Gastrocnemius medialis (tissue), 4 donors: ENCODE results near the gene TSACC. TPM values are rescaled to one million over a fixed set of nuclear protein-coding genes. Genes with fewer than 3 reads are reported as not detected.
"Not testable (repeated sequence)": the region's sequence is repeated elsewhere in the genome, so short reads cannot be mapped to it uniquely, and the experiment has no call there.

Experiments
- ATAC-seq, 2 donors: fragments of 150-250 bp; one replicate each; pipeline ENCODE4 v1.9.1; 2016
- DNase-seq, 2 donors: peaks; one replicate each; pipeline ENCODE4 v3.0.0-alpha.2; 2019
- H3K27ac ChIP-seq, 4 donors: fragments of 200-600 bp; sonication (generic); 1 replicate in 1 of 4; 2 replicates in 3 of 4; pipeline ENCODE4 v1.5.1; 2016 to 2018; ENCODE audit warnings: mild to moderate bottlenecking in 2 of 4, moderate library complexity in 1 of 4
- H3K27me3 ChIP-seq, 3 donors: fragments of 200-600 bp; sonication (generic) in 2 of 3; 1 replicate in 1 of 3; 2 replicates in 2 of 3; pipeline versions ENCODE4 v1.5.1 to v1.6.0; 2016 to 2019; ENCODE audit warnings: mild to moderate bottlenecking in 1 of 3, moderate library complexity in 1 of 3
- H3K36me3 ChIP-seq, 2 donors: fragments of 200-600 bp; sonication (generic) in 1 of 2; one replicate each; pipeline ENCODE4 v1.5.1; 2017 to 2018
- H3K4me1 ChIP-seq, 2 donors: fragments of 200-600 bp; sonication (generic) in 1 of 2; one replicate each; pipeline ENCODE4 v1.5.1; 2016 to 2017; ENCODE audit warnings: mild to moderate bottlenecking in 2 of 2
- H3K4me3 ChIP-seq, 4 donors: fragments of 200-600 bp; sonication (generic) in 3 of 4; 1 replicate in 1 of 4; 2 replicates in 3 of 4; pipeline ENCODE4 v1.5.1; 2016 to 2019; ENCODE audit warnings: mild to moderate bottlenecking in 2 of 4
- H3K9me3 ChIP-seq, 3 donors: fragments of 200-600 bp; sonication (generic) in 2 of 3; 1 replicate in 1 of 3; 2 replicates in 2 of 3; pipeline ENCODE4 v1.5.1; 2016 to 2019
- POLR2A ChIP-seq, 2 donors: fragments of 450-650 bp; IDR thresholded peaks; one replicate each; pipeline ENCODE4 v1.6.1; 2017; ENCODE audit warnings: antibody characterized with exemption in 2 of 2, mild to moderate bottlenecking in 2 of 2, moderate library complexity in 2 of 2
- in situ Hi-C, 4 donors: fragments of 200-750 bp; cut with MboI; loops; one replicate each; pipeline versions ENCODE4 v1.15.0 to v1.8.0; 2017; ENCODE audit warnings: low sequenced_read_pairs in 4 of 4
- intact Hi-C: fragments of 100-400 bp; cut with DNase I; formaldehyde crosslinking; loops from one replicate; pipeline ENCODE4 v1.15.1; 2023; ENCODE audit warnings: low total_unique reads
- total RNA-seq, 4 donors: library from RNA; depleted of rRNA; stranded (reverse); fragments of >200 nt; gene quantifications; one replicate each; pipeline versions ENCODE4 v1.1.0 to v1.2.3, GENCODE V29; 2016
- TF ChIP-seq, protein P1 (sequence below), 5 experiments: fragments of 450-650 bp in 3 of 5; fragments of 200-600 bp in 2 of 5; sonication (generic) in 2 of 5; IDR thresholded peaks in 4 of 5; conservative IDR thresholded peaks in 1 of 5; 1 replicate in 4 of 5; 2 replicates in 1 of 5; pipeline ENCODE4 v1.5.1; 2016 to 2019; ENCODE audit warnings: antibody characterized with exemption in 5 of 5, mild to moderate bottlenecking in 3 of 5, moderate library complexity in 3 of 5

TSACC gene
- total RNA-seq, 4 donors from 2014 or later: not detected

DNA sequence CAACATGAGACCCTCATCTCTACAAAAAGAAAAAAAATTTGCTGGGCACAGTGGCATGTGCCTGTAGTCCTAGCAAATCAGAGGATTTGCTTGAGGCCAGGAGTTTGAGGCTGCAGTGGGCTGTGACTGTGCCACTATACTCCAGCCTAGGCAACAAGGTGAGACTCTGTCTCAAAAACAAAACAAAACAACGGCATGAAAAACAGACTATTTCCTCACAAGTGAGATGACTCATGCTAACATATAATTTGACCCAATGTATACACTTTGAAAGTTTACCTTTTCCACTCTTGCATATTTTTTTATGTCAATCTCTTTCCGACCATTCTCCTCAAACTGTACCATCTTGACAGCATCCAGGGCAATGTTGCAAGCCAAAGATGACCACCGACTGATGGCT is 17.8 kb upstream of the TSACC start:
- no peaks in the 10 kb centered on the region for H3K9me3 ChIP-seq
- TF ChIP-seq, protein P1, sequence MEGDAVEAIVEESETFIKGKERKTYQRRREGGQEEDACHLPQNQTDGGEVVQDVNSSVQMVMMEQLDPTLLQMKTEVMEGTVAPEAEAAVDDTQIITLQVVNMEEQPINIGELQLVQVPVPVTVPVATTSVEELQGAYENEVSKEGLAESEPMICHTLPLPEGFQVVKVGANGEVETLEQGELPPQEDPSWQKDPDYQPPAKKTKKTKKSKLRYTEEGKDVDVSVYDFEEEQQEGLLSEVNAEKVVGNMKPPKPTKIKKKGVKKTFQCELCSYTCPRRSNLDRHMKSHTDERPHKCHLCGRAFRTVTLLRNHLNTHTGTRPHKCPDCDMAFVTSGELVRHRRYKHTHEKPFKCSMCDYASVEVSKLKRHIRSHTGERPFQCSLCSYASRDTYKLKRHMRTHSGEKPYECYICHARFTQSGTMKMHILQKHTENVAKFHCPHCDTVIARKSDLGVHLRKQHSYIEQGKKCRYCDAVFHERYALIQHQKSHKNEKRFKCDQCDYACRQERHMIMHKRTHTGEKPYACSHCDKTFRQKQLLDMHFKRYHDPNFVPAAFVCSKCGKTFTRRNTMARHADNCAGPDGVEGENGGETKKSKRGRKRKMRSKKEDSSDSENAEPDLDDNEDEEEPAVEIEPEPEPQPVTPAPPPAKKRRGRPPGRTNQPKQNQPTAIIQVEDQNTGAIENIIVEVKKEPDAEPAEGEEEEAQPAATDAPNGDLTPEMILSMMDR (IDR thresholded peaks at IDR 0.05 in 4 of 5, conservative IDR thresholded peaks at IDR 0.05 in 1 of 5): no peak
- no peak for TF ChIP-seq POLR2A (IDR thresholded peaks at IDR 0.05)
- no peaks in the 10 kb centered on the region for H3K4me1 ChIP-seq
- intact Hi-C loops (no loop called here), in situ Hi-C loops (no loop called here)
- no peak overlapping the region for H3K27ac ChIP-seq
- no peak overlapping the region for H3K4me3 ChIP-seq
- DNase-seq (no peak), ATAC-seq (no peak)
- peaks cover 3 to 100% of the 10 kb centered on the region in 2 donors for H3K36me3 ChIP-seq
- H3K27me3 ChIP-seq: no peaks in the 10 kb centered on the region

DNA sequence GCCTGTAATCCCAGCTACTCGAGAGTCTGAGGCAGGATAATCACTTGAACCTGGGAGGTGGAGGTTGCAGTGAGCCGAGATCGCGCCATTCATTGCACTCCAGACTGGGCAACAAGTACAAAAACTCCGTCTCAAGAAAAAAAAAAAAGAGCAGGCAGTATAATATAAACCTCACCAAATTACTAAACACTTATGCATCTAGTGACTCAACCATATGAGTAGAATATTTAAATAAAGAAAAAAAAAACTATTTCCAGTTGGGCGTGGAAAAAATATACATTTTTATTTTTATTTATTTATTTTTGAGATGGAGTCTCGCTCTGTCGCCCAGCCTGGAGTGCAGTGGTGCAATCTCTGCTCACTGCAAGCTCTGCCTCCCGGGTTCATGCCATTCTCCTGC is 15.1 kb upstream of the TSACC start:
- H3K4me1 ChIP-seq, intact Hi-C loops, DNase-seq, H3K4me3 ChIP-seq, H3K27ac ChIP-seq, H3K27me3 ChIP-seq, H3K9me3 ChIP-seq, ATAC-seq, in situ Hi-C loops: not testable (repeated sequence)
- H3K36me3 ChIP-seq: peaks cover 0 to 80% of the 10 kb centered on the region in 2 donors

DNA sequence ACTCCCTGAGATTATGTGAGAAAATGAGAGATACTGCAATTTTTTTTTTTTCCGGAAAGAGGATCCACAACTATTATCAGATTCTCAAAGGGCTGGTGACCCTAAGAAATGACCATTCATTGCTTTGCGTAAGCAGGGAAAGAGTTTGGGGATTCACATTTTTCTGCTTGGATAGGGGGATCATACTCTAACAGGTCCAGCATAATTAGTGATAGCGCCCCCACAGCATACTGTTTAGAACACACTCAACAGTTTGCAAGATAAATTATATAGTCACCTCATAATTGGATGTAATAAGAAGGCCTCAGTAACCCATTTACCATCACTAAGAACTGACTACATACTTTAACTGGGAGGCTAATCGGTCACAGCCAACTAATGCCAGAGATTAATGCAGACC is 2.1 kb upstream of the TSACC start:
- TF ChIP-seq POLR2A (IDR thresholded peaks at IDR 0.05): no peak
- TF ChIP-seq, protein P1 (IDR thresholded peaks at IDR 0.05 in 4 of 5, conservative IDR thresholded peaks at IDR 0.05 in 1 of 5): no peak
- no peak overlapping the region for H3K4me3 ChIP-seq
- in situ Hi-C loops: no loop called here

DNA sequence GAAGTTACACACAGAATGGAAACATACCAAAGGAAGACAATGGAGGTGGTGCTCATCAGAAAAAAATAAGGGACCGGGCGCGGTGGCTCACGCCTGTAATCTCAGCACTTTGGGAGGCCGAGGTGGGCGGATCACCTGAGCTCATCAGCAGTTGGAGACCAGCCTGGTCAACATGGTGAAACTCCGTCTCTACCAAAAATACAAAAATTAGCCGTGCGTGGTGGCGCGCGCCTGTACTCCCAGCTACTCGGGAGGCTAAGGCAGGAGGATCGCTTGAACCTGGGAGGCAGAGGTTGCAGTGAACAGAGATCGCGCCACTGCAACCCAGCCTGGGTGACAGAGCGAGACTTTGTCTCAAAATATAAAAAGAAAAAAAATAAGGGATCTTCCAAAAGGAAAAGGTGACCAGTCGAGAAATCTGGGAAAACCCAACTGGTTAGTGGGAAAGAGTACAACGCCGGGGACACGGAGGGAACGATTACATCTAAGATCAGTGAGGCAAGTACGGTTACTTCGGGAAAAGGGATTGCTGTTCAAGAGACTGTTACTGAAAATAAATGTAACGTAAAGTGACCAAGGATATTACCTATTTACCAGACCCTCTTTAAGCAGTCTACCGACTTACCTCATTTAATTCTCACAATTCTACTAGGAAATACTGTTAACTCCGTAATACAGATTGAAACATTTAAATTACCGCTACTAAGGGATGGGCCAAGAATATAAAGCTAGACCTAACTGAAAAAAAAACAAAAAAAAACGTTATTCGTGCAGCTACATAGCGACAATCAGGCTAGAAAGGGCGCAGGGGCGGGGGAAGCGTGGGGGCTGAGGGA is 1.1 kb upstream of the TSACC start:
- intact Hi-C loops (loop anchor here (10.0 kb wide), 1 partner anchor 408 kb away; the partner anchor contains the start of gene MRPL24), in situ Hi-C loops (no loop called here)
- Histone ChIP-seq H3K27me3 (no peaks in the 10 kb centered on the region), H3K9me3 (no peaks in the 10 kb centered on the region), H3K36me3 (peaks cover 3 to 36% of the 10 kb centered on the region in 2 donors), H3K27ac (peak overlapping the region; percentile 92 to 97 (median 96)), H3K4me1 (peaks cover 12 to 19% of the 10 kb centered on the region in 2 donors), H3K4me3 (peak overlapping the region; percentile 69 to 91 (median 84))
- DNase-seq (no peak), ATAC-seq (no peak)
- TF ChIP-seq, protein P1 (IDR thresholded peaks at IDR 0.05 in 4 of 5, conservative IDR thresholded peaks at IDR 0.05 in 1 of 5): no peak
- no peak for TF ChIP-seq POLR2A (IDR thresholded peaks at IDR 0.05)

More for the DNA sequence above, 2.1 kb upstream of the TSACC start:
- Histone ChIP-seq H3K27ac (no peak overlapping the region), H3K36me3 (peaks cover 3 to 45% of the 10 kb centered on the region in 2 donors), H3K27me3 (no peaks in the 10 kb centered on the region), H3K9me3 (no peaks in the 10 kb centered on the region), H3K4me1 (peaks cover 12 to 19% of the 10 kb centered on the region in 2 donors)
- ATAC-seq (no peak), DNase-seq (no peak)
- intact Hi-C loops: loop anchor here (10.0 kb wide), 1 partner anchor 409 kb away; the partner anchor contains the start of gene MRPL24

DNA sequence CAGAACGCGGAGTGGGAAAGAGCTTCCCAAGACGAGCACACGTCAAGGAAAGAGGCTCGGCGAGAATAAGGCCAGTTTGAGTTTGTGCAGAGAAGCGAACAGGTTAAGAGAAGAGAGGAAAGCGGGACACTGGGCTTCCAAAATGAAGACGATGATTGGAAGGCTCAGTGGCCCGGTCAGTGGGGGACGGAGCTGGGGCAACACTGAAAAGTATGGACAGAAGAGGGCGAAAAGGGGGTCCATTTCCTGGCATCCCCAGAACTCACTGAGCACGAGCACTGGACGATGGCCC is 492 bp upstream of the TSACC start:
- peak; percentile 39 to 40 for ATAC-seq
- DNase-seq: no peak
- TF ChIP-seq POLR2A (IDR thresholded peaks at IDR 0.05): no peak
- TF ChIP-seq, protein P1 (IDR thresholded peaks at IDR 0.05 in 4 of 5, conservative IDR thresholded peaks at IDR 0.05 in 1 of 5): no peak
- intact Hi-C loops: loop anchor here (1.0 to 10.0 kb wide), 3 partner anchors 57 to 407 kb away; partner anchors contain the start of gene MRPL24
- peaks cover 0 to 30% of the 10 kb centered on the region in 2 donors for H3K36me3 ChIP-seq
- H3K4me3 ChIP-seq: peak overlapping the region; percentile 69 to 91 (median 84)
- no peaks in the 10 kb centered on the region for H3K27me3 ChIP-seq
- peaks cover 12 to 19% of the 10 kb centered on the region in 2 donors for H3K4me1 ChIP-seq
- in situ Hi-C loops: no loop called here
- H3K9me3 ChIP-seq: no peaks in the 10 kb centered on the region
- H3K27ac ChIP-seq: peak overlapping the region; percentile 92 to 97 (median 96)
